Liver (tissue), 3 donors: ENCODE results near the gene BCORL1.

Experiments used
- GABPA ChIP-seq, 2 donors: IDR thresholded peaks in 1 of 2; conservative IDR thresholded peaks in 1 of 2; 2 replicates each; pipeline ENCODE4 v1.6.1; 2016; ENCODE audit warnings: antibody characterized with exemption in 2 of 2, mild to moderate bottlenecking in 1 of 2, moderate library complexity in 1 of 2
- HNF4G ChIP-seq: IDR thresholded peaks from 2 replicates; pipeline ENCODE4 v1.6.1; 2016; ENCODE audit warnings: antibody characterized with exemption
- JUND ChIP-seq, 2 donors: IDR thresholded peaks; 2 replicates each; pipeline ENCODE4 v1.6.1; 2016; ENCODE audit warnings: antibody characterized with exemption in 2 of 2
- RAD21 ChIP-seq, 2 donors: IDR thresholded peaks; 2 replicates each; pipeline ENCODE4 v1.6.1; 2016; ENCODE audit warnings: antibody characterized with exemption in 2 of 2, mild to moderate bottlenecking in 2 of 2
- SP1 ChIP-seq: IDR thresholded peaks from 2 replicates; pipeline ENCODE4 v1.6.1; 2018; ENCODE audit warnings: antibody characterized with exemption, mild to moderate bottlenecking
- TAF1 ChIP-seq: conservative IDR thresholded peaks from 2 replicates; pipeline ENCODE4 v1.6.1; 2016; ENCODE audit warnings: antibody characterized with exemption, mild to moderate bottlenecking
- YY1 ChIP-seq: IDR thresholded peaks from 2 replicates; pipeline ENCODE4 v1.6.1; 2016; ENCODE audit warnings: antibody characterized with exemption, mild to moderate bottlenecking
- TF ChIP-seq, protein P1 (sequence below): fragments of 150-350 bp; IDR thresholded peaks from 2 replicates; pipeline ENCODE4 v1.5.1; 2017; ENCODE audit warnings: improper control_type of control experiment, low read depth, low read length; ENCODE audit not compliant: missing input control
- TF ChIP-seq, protein P2 (sequence below): IDR thresholded peaks from 2 replicates; pipeline ENCODE4 v1.6.1; 2016; ENCODE audit warnings: antibody characterized with exemption, mild to moderate bottlenecking
- TF ChIP-seq, protein P3 (sequence below): IDR thresholded peaks from 2 replicates; pipeline ENCODE4 v1.6.1; 2016; ENCODE audit warnings: antibody characterized with exemption
- TF ChIP-seq, protein P4 (sequence below): IDR thresholded peaks from 2 replicates; pipeline ENCODE4 v1.6.1; 2016; ENCODE audit warnings: antibody characterized with exemption
- donor health status: healthy.
- donor health status: healthy.

DNA sequence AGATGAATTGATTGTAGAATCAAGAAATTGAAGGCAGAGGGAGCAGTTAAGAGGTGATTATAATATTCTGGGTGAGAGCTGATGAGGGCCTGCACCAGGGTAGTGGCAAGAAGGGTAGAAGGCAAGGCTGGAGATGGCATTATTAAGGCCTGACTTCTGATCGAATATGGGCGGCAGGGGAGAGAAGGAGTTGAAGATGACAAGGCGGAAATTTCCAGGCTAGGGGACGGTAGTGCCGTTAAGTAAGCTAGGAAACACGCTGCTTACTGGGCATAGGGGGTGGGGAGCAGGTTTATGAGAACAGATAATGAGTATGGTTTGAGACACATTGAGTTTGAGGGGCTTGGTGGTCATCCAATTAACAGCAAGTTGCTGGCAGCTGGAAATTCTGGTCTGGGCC lies 19.5 kb downstream of the BCORL1 start:
- TF ChIP-seq, protein P1, sequence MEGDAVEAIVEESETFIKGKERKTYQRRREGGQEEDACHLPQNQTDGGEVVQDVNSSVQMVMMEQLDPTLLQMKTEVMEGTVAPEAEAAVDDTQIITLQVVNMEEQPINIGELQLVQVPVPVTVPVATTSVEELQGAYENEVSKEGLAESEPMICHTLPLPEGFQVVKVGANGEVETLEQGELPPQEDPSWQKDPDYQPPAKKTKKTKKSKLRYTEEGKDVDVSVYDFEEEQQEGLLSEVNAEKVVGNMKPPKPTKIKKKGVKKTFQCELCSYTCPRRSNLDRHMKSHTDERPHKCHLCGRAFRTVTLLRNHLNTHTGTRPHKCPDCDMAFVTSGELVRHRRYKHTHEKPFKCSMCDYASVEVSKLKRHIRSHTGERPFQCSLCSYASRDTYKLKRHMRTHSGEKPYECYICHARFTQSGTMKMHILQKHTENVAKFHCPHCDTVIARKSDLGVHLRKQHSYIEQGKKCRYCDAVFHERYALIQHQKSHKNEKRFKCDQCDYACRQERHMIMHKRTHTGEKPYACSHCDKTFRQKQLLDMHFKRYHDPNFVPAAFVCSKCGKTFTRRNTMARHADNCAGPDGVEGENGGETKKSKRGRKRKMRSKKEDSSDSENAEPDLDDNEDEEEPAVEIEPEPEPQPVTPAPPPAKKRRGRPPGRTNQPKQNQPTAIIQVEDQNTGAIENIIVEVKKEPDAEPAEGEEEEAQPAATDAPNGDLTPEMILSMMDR = no peak
- TF ChIP-seq YY1 = no peak
- TF ChIP-seq, protein P2, sequence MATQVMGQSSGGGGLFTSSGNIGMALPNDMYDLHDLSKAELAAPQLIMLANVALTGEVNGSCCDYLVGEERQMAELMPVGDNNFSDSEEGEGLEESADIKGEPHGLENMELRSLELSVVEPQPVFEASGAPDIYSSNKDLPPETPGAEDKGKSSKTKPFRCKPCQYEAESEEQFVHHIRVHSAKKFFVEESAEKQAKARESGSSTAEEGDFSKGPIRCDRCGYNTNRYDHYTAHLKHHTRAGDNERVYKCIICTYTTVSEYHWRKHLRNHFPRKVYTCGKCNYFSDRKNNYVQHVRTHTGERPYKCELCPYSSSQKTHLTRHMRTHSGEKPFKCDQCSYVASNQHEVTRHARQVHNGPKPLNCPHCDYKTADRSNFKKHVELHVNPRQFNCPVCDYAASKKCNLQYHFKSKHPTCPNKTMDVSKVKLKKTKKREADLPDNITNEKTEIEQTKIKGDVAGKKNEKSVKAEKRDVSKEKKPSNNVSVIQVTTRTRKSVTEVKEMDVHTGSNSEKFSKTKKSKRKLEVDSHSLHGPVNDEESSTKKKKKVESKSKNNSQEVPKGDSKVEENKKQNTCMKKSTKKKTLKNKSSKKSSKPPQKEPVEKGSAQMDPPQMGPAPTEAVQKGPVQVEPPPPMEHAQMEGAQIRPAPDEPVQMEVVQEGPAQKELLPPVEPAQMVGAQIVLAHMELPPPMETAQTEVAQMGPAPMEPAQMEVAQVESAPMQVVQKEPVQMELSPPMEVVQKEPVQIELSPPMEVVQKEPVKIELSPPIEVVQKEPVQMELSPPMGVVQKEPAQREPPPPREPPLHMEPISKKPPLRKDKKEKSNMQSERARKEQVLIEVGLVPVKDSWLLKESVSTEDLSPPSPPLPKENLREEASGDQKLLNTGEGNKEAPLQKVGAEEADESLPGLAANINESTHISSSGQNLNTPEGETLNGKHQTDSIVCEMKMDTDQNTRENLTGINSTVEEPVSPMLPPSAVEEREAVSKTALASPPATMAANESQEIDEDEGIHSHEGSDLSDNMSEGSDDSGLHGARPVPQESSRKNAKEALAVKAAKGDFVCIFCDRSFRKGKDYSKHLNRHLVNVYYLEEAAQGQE = no peak
- TF ChIP-seq HNF4G = no peak
- no peak for TF ChIP-seq JUND (IDR thresholded peaks at IDR 0.05)
- TF ChIP-seq, protein P3, sequence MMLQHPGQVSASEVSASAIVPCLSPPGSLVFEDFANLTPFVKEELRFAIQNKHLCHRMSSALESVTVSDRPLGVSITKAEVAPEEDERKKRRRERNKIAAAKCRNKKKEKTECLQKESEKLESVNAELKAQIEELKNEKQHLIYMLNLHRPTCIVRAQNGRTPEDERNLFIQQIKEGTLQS = no peak
- TF ChIP-seq RAD21 (IDR thresholded peaks at IDR 0.05) = no peak
- no peak for TF ChIP-seq SP1
- TF ChIP-seq GABPA (IDR thresholded peaks at IDR 0.05 in 1 of 2, conservative IDR thresholded peaks at IDR 0.05 in 1 of 2) = no peak
- TF ChIP-seq TAF1 = no peak
- TF ChIP-seq, protein P4, sequence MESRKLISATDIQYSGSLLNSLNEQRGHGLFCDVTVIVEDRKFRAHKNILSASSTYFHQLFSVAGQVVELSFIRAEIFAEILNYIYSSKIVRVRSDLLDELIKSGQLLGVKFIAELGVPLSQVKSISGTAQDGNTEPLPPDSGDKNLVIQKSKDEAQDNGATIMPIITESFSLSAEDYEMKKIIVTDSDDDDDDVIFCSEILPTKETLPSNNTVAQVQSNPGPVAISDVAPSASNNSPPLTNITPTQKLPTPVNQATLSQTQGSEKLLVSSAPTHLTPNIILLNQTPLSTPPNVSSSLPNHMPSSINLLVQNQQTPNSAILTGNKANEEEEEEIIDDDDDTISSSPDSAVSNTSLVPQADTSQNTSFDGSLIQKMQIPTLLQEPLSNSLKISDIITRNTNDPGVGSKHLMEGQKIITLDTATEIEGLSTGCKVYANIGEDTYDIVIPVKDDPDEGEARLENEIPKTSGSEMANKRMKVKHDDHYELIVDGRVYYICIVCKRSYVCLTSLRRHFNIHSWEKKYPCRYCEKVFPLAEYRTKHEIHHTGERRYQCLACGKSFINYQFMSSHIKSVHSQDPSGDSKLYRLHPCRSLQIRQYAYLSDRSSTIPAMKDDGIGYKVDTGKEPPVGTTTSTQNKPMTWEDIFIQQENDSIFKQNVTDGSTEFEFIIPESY = no peak
